HG03442 (cell line): ENCODE results near the gene STRN3.

ENCODE experiments used
- ATAC-seq: cut with Tn5 transposase; IDR thresholded peaks from one replicate; pipeline ENCODE4 v1.9.1; 2021; ENCODE audit warnings: mild to moderate bottlenecking, moderate library complexity; ENCODE audit not compliant: unreplicated experiment

The STRN3 gene

DNA sequence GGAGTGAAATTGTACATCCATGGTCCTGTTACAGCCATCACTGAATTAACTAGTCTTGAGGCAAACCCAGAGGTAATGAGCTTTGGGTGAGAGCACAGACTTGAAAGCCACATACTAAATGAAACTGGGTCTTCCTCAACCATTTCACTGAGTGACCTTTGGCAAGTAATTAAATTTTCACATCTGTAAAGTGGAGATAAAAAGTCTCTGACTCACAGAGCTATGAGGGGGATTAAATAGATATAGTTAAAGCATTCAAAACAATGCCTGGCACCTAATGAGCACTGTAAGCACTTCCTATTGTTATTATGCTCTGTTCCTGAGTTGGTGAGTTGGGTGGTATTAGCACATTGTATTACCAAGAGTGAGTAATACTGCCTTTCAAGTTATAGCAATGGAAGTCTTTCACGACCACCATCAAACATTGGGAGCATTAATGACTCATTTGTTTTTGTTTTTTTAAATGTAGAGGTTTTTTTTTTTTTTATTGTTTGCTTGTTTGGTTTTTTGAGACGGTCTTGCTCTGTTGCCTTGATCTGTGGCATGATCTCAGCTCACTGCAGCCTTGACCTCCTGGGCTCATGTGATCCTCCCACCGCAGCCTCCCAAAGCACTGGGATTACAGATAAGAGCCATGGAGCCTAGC lies 12.5 kb upstream of the STRN3 start:
- no peak for ATAC-seq

DNA sequence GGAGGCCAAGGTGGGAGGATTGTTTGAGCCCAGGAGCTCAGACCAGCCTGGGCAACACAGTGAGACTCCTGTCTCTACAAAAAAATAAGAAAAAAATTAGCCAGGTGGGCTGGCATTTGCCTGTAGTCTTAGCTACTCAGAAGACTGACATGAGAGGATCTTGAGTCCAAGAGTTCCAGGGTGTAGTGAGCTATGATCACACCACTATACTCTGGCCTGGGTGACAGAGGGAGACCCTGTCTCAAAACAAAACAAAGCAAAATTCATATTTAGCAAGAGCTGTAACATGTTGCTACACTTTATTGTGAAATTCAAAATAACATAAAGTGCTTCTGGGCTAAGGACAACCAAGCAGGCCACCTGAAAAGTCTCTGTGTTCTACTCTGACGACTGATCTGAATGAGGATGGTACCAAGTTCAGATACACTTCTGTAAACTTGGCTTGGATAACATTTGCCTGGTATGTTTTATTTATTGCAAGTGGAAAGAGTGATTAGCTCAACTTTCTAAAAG lies 11.6 kb upstream of the STRN3 start:
- ATAC-seq: no peak

GRCh38 chr14:31036552-31036951 lies 10.4 kb upstream of the STRN3 start:
- no peak for ATAC-seq

DNA sequence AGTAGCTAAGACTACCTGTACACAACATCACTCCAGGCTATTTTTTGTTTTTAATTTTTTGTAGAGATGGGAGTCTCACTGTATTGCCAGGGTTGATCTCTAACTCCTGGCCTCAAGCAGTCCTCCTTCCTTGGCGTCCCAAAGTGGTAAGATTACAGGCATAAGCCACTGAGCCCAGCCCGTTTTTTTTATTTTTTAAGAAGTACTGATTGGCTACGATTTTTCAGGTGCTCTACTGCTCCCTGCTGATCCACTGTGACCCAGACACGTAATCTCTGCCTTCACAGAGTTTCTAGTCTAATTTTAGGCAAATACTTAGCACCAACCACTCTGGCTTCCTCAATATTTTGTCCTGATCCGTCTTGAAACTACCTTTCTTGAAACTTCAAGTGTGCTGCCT lies 4.3 kb upstream of the STRN3 start:
- ATAC-seq: no peak

DNA sequence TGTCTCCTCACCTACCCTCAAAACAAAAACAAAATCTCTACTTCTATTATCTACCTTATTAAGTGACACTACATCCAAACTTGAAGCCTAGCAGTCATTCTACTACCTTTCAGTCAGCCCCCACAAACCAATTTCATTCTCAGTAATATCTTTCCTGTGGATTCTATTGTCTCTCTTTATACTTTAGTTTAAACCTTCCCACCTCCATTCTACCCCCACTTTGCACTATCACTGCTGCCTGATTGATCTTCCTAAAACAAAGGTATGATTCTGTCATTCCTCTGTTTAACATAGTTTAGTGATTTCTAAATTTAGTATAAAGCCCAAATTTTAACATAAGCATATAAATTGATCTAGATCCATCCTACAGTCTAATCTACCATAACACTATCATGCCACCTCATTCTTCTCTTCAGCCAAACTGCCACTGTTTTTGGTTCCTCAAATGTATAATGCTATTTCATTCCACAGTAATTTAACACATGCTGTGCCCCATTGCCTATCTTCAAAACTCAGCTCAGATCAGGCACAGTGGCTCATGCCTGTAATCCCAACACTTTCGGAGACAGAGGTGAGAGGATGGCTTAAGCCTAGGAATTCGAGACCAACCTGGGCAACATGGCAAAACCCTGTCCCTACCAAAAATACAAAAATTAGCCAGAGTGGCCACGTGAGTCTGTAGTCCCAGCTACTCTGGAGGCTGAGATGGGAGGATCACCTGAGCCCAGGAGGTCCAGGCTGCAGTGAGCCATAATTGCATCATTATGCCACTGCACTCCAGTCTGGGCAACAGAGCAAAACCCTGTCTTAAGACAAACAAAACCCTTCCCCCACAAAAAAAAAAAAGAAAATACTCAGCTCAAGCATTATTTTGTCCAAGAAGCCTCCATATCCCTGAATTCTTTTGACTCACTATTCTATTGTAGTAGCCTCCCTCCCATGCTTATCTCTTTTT lies 3.1 kb upstream of the STRN3 start:
- ATAC-seq: no peak

DNA sequence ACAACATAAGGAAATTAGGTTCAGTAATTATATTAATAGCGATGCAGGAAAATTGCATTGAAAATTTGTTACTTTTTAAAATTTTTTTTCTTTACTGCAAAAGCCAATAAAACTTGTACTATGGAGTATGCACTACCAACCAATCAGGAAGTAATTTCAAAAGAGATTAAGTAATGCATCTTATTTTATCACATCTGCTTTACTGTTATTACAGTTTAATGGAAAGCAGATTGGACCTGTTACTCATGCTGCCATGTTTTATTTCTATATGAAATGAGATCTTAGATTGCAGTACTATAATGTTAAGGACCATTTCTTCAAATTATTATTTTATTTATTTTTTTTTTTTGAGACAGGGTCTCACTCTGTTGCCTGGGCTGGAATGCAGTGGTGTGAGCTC lies 1.7 kb upstream of the STRN3 start:
- ATAC-seq: no peak

- peak; percentile 86 for ATAC-seq
Measured at GRCh38 chr14:31026450-31027235, 464 bp upstream of the STRN3 start.

- peak; percentile 21 for ATAC-seq
Measured at GRCh38 chr14:31025367-31026076, 657 bp downstream of the STRN3 start, which contains the start of gene AP4S1. Gene AP4S1, plus strand, starts transcription at chr14:31025649. Its CDS starts 40,548 bp downstream, at chr14:31066197.

GRCh38 chr14:31024577-31025366 lies 1.4 kb downstream of the STRN3 start:
- no peak for ATAC-seq

GRCh38 chr14:31024010-31024480 lies 2.1 kb downstream of the STRN3 start:
- no peak for ATAC-seq

DNA sequence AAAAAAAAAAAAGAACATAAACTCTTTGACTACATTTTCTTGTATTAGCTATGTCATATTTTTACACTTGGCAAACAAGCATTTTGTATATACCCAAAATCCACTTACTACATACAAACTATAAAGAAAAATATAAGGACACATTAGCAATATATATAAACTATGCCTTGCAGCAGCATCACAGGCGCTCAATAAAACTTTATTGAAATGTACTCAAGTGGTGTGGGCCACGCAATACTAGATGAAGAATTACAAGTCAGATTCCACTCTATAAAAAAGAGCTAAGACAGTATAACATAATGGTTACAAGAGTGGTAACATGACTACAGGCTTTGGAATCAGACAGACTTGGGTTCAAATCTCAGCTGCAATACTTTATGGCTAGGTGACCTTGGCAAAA lies 3.8 kb downstream of the STRN3 start:
- no peak for ATAC-seq

GRCh38 chr14:31021576-31021949 lies 4.6 kb downstream of the STRN3 start:
- ATAC-seq: no peak

DNA sequence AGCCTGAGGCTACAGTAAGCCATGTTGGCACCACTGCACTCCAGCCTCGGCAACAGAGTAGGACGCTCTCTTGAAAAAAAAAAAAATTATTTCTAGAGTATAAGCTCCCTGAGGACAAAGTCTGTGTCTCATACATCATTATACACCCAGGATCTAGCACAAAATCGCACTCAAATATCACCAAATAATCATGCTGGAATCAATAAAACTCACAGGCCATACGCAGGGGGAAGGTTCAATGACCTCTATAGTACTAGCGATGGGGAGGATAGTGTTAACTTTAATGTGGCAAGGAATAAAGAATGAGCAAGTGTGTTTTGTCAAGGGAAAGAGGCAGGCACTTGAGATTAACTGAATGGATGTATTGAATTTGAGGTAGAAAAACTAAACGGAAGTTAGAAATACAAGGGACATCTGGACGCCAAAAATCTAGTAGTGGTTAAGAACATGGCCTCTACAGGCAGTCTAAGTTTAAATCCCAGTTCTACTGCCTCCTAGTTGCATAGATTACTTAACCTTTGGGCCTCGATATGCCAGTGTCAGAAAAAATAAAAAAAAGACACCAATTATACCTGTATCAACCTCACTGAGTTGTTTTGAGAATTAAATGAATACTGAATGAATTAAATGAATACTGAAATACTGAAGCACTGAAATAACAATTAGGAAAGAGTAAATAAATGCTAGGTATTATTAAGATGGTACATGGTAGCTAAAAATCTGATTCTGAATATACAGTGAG lies 5.2 kb downstream of the STRN3 start:
- no peak for ATAC-seq

DNA sequence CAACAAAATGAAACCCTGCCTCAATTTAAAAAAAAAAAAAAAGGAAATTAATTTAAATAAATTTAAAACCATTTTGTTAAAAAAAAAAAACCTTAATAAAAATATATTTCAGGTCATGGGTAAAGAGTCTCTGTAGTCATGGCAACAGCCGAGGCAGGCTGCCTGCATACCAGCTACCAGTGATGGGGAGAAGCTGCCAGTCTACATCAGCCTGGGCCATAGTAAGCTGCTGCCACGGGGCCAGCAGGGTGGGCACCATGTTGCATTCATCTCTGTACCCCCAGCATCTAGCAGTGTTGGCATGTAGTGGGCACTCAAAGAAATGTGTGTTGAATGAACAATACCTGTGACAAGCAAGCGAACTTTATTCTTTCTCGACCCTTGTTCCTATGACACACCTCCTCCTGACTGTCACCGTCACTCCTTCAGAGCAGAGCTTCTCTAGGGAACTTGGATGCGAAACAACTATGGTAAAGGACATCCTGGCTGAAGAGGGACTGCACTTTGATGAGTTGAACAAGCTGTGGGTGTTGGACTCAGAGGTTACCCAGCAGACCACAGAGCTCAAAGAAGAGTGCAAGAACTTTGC lies 8.0 kb downstream of the STRN3 start:
- no peak for ATAC-seq

GRCh38 chr14:31013841-31014240 lies 12.3 kb downstream of the STRN3 start:
- ATAC-seq: no peak

- ATAC-seq: no peak
Measured at GRCh38 chr14:31010935-31011334, 15.2 kb downstream of the STRN3 start.

DNA sequence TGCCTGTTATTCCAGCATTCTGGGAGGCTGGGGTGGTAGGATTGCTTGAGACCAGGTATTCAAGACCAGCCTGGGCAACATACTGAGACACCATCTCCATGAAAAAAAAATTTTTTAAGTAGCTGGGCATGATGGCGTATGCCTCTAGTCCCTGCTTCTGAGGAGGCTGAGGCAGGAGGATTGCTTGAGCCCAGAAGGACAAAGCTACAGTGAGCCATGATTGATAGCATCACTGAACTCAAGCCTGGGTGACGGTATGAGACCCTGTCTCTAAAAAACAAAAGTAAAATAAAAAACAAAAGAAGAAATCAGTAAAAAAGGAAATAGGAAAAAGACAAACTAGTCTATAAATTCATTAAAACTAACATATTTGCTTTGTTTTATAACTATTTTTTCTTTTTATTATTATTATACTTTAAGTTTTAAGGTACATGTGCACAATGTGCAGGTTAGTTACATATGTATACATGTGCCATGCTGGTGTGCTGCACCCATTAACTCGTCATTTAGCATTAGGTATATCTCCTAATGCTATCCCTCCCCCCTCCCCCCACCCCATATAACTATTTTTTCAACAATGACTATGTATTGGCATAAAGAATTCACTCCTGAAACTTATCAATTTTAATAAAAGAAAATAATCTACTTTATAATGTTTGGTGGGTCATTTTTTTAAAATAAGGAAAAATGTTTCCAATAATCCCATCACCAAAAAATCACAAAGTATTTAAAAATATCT lies 16.2 kb downstream of the STRN3 start:
- ATAC-seq: no peak

DNA sequence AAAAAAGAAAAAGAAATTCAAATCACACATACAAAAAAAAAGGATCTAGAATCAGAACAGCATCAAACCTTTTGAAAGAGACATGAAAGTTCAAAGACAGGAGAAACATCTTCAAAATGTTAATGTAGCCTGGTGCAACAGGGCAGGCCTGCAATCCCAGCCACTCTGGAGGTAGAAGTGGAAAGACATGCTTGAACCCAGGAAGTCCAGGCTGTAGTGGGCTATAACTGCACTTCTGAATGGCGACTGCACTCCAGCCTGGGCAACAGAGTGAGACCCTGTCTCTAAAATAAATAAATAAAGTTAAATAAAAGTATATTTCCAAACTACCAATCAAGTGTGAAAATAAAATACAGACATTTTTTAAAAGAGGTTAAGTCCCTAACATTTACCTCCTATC lies 19.5 kb downstream of the STRN3 start:
- ATAC-seq: no peak
